ENCODE data around the gene VTI1A. TPM values are rescaled to one million over a fixed set of nuclear protein-coding genes. Genes with fewer than 3 reads are reported as not detected.

VTI1A gene
- total and polyA plus RNA-seq, 9 of the 15 experiments (the other 6 are each of a cell fraction or from before 2014, with no cell fraction given): 9.3 to 21.4 (median 16.0) TPM

GRCh38 chr10:112773783-112774182, 326.8 kb downstream of the VTI1A start (continued):
- TF ChIP-seq TCF15 (CRISPR knock-in tag; IDR thresholded peaks at IDR 0.05) (no peak), TAF1 (IDR thresholded peaks at IDR 0.05; ENCODE audit: control insufficient read depth, extremely low read depth, insufficient read depth, low read length, severe bottlenecking) (no peak), HNRNPUL1 (IDR thresholded peaks at IDR 0.05; ENCODE audit: low read length) (no peak), C11orf30 (IDR thresholded peaks at IDR 0.05; ENCODE audit: low read depth) (no peak), ZNF324 (CRISPR knock-in tag; IDR thresholded peaks at IDR 0.05) (no peak), HNRNPL (IDR thresholded peaks at IDR 0.05; ENCODE audit: low read depth, low read length) (no peak), ZNF668 (CRISPR knock-in tag; IDR thresholded peaks at IDR 0.05) (no peak)

GRCh38 chr10:112774210-112774609, 327.2 kb downstream of the VTI1A start:
- no peaks in the 10 kb centered on the region for H3K27me3 ChIP-seq (ENCODE audit: control insufficient read depth in 2 of 2, insufficient read depth in 2 of 2, low read length in 2 of 2)
- intact Hi-C loops (cut with micrococcal nuclease): no loop called here
- DNase-seq (ENCODE audit: extremely low read depth in 1 of 4, low spot score in 3 of 4) (no peak), ATAC-seq (no peak), FAIRE-seq (no peak)
- CTCF ChIA-PET (ENCODE audit: low intra/inter-chr PET ratio): no interaction called here
- in situ Hi-C loops (cut with MboI): no loop called here
- no peaks in the 10 kb centered on the region for H4K20me1 ChIP-seq (replicated peaks; ENCODE audit: control insufficient read depth, insufficient read depth, low read length)
- POLR2A ChIA-PET: no interaction called here
- no peak for TF ChIP-seq POLR2AphosphoS2 (IDR thresholded peaks at IDR 0.05; ENCODE audit: low read length)
- no peak overlapping the region for H3K9ac ChIP-seq (ENCODE audit: insufficient read depth in 1 of 2, low read depth in 2 of 2, low read length in 2 of 2)
- no peaks in the 10 kb centered on the region for H3K79me2 ChIP-seq (ENCODE audit: control insufficient read depth, insufficient read depth, low read length)
- H3K27ac ChIP-seq (ENCODE audit: extremely low read depth, low read depth, low read length): no peak overlapping the region
- no peak overlapping the region for H2AFZ ChIP-seq (ENCODE audit: low read depth, low read length)
- no peak overlapping the region for H3K4me3 ChIP-seq
- no peaks in the 10 kb centered on the region for H3K36me3 ChIP-seq (ENCODE audit: control insufficient read depth, insufficient read depth, low read length)
- no peaks in the 10 kb centered on the region for H3K9me1 ChIP-seq (ENCODE audit: control insufficient read depth, insufficient read depth, low read length)
- no TSS peak for BruUV-seq (replicated peaks)
- H3K9me3 ChIP-seq (replicated peaks; ENCODE audit: control insufficient read depth, insufficient read depth, low read depth, low read length): no peaks in the 10 kb centered on the region
- no peaks in the 10 kb centered on the region for H3K4me1 ChIP-seq (replicated peaks in 1 of 2; ENCODE audit: control insufficient read depth in 2 of 2, insufficient read depth in 2 of 2, low read length in 2 of 2)
- WGBS (ENCODE audit: insufficient coverage, low coverage, missing lambda C conversion rate): 25% methylated on average over 1 of the region's 1 CpG
- H3K4me2 ChIP-seq (ENCODE audit: insufficient read depth, low read length): no peak overlapping the region

Data from K562 (cell line).